Osteoblast (primary cell): ENCODE data around the gene TIMP3. TPM values are rescaled to one million over a fixed set of nuclear protein-coding genes. Genes with fewer than 3 reads are reported as not detected.
A peak's percentile ranks its signal among the peaks of the same experiment; 100 is the strongest.

ENCODE experiments used
- DNase-seq: peaks from one replicate; pipeline ENCODE4 v3.0.0; 2011; ENCODE audit warnings: low spot score, mixed read lengths; ENCODE audit not compliant: insufficient read length; ENCODE audit errors: missing footprints
- H2AFZ ChIP-seq: 2 replicates; pipeline ENCODE4 v1.6.0; 2011; ENCODE audit warnings: mild to moderate bottlenecking, low read length
- H3K27ac ChIP-seq: 2 replicates; pipeline ENCODE4 v1.5.1; 2011; ENCODE audit warnings: mild to moderate bottlenecking, low read depth, low read length, moderate library complexity
- H3K27me3 ChIP-seq: 2 replicates; pipeline ENCODE4 v1.6.0; 2012; ENCODE audit warnings: mild to moderate bottlenecking, control low read depth, inconsistent platforms, low read length, moderate library complexity; ENCODE audit not compliant: insufficient read depth
- H3K36me3 ChIP-seq: 2 replicates; pipeline ENCODE4 v1.5.1; 2011; ENCODE audit warnings: mild to moderate bottlenecking, low read length, control low read depth, moderate library complexity; ENCODE audit not compliant: insufficient read depth
- H3K4me1 ChIP-seq: 2 replicates; pipeline ENCODE4 v1.5.1; 2011; ENCODE audit warnings: mild to moderate bottlenecking, low read length, control low read depth, moderate library complexity; ENCODE audit not compliant: insufficient read depth
- H3K4me2 ChIP-seq: 2 replicates; pipeline ENCODE4 v1.6.0; 2011; ENCODE audit warnings: mild to moderate bottlenecking, low read length; ENCODE audit not compliant: insufficient read depth
- H3K4me3 ChIP-seq: fragments of 200-600 bp; sonication (generic); 3 replicates; pipeline ENCODE4 v1.5.1; 2012; ENCODE audit warnings: mild to moderate bottlenecking, low read length, inconsistent platforms; ENCODE audit not compliant: insufficient read depth
- H3K79me2 ChIP-seq: 2 replicates; pipeline ENCODE4 v1.6.0; 2012; ENCODE audit warnings: mild to moderate bottlenecking, low read length, control low read depth, inconsistent platforms; ENCODE audit not compliant: insufficient read depth
- H3K9me3 ChIP-seq: 2 replicates; pipeline ENCODE4 v1.5.1; 2011; ENCODE audit warnings: low read depth, low read length, control low read depth
- H4K20me1 ChIP-seq: 2 replicates; pipeline ENCODE4 v1.6.0; 2012; ENCODE audit warnings: mild to moderate bottlenecking, low read length, control low read depth; ENCODE audit not compliant: insufficient read depth
- CTCF ChIP-seq: IDR thresholded peaks from 2 replicates; pipeline ENCODE4 v1.5.1; 2011; ENCODE audit warnings: mild to moderate bottlenecking, low read depth, low read length, moderate library complexity; ENCODE audit errors: extremely low read depth
- total RNA-seq: library from RNA; depleted of rRNA; stranded (reverse); fragments of >200 nt; gene quantifications from 2 replicates; pipeline ENCODE4 v1.2.3, GENCODE V29; 2012

The TIMP3 gene
- total RNA-seq, 1 donor, result 1,293 TPM

DNA sequence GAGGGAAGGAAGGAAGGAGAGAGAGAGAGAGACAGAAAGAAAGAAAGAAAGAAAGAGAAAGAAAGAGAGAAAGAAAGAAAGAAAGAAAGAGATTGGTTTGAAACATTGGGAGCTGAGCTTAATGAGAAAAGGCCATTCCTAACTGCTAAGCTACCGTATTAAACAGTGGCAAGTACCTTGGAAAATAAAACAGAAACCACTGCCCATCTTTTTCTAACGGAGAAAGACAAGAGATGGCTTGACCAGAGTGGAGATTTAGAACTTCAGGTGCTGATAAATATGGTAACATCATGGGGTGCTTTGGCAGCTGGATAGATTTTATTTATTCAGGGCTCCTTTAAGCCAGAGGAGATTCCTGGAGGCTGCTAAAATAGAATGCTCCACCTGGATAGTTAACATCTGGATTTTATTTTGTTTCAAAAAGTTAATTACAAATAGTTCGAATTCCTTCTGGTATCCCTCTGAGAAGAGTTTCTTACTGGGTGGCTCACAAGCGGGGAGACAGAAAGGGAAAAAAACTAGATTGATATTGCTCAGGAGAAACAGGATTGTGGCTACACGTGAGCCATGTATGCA, 12.9 kb downstream of the TIMP3 start:
- Histone ChIP-seq H3K27ac (no peak overlapping the region), H3K4me1 (peaks cover 7% of the 10 kb centered on the region), H3K4me3 (no peak overlapping the region), H3K4me2 (no peak overlapping the region), H3K9me3 (no peaks in the 10 kb centered on the region), H2AFZ (no peak overlapping the region), H3K27me3 (no peaks in the 10 kb centered on the region), H4K20me1 (peaks cover 85% of the 10 kb centered on the region), H3K79me2 (peaks cover 96% of the 10 kb centered on the region), H3K36me3 (peaks cover 65% of the 10 kb centered on the region)
- no peak for TF ChIP-seq CTCF
- no peak for DNase-seq

GRCh38 chr22:32815059-32815458, 13.6 kb downstream of the TIMP3 start:
- Histone ChIP-seq H3K79me2 (peaks cover 96% of the 10 kb centered on the region), H3K9me3 (no peaks in the 10 kb centered on the region), H3K4me1 (peaks cover 2% of the 10 kb centered on the region), H3K27ac (no peak overlapping the region), H3K27me3 (no peaks in the 10 kb centered on the region), H3K36me3 (peaks cover 64% of the 10 kb centered on the region), H4K20me1 (peaks cover 85% of the 10 kb centered on the region), H3K4me2 (no peak overlapping the region), H2AFZ (no peak overlapping the region), H3K4me3 (no peak overlapping the region)
- TF ChIP-seq CTCF, result no peak
- DNase-seq, result no peak

GRCh38 chr22:32815943-32816342, 14.4 kb downstream of the TIMP3 start:
- peaks cover 69% of the 10 kb centered on the region for H3K36me3 ChIP-seq
- H2AFZ ChIP-seq, result no peak overlapping the region
- H3K9me3 ChIP-seq, result no peaks in the 10 kb centered on the region
- H3K27ac ChIP-seq, result no peak overlapping the region
- peaks cover 2% of the 10 kb centered on the region for H3K4me1 ChIP-seq
- peaks cover 96% of the 10 kb centered on the region for H3K79me2 ChIP-seq
- no peak overlapping the region for H3K4me2 ChIP-seq
- H4K20me1 ChIP-seq, result peaks cover 86% of the 10 kb centered on the region
- no peak for TF ChIP-seq CTCF
- DNase-seq, result no peak
- H3K4me3 ChIP-seq, result no peak overlapping the region
- H3K27me3 ChIP-seq, result no peaks in the 10 kb centered on the region

DNA sequence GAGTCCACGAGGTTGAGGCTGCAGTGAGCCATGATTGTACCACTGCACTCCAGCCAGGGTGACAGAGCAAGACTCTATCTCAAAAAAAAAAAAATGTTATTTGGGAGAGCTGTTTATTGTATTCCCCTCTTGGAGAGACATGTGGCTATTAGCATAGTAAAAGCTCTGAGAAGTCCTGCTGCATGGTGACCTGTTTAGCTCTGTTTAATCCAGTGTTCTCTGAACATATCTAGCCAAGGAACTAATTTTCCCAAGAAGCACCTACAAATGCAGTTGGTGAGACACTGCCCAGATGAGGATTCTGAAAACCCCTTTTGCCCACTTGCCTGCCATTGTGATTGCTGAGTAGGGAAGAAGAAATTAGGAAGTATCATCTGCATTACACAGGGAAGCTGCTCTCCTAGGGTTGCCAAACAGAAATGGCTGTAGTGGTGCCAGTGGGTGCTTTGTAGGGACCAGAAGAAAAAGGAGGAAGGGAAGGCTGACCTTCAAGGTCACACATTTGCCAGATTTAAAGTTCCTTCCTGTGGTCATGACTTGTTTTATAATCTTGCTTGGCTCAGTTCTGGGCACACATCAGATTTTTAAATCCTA, 15.7 kb downstream of the TIMP3 start:
- Histone ChIP-seq H4K20me1 (peaks cover 82% of the 10 kb centered on the region), H2AFZ (no peak overlapping the region), H3K27ac (no peak overlapping the region), H3K4me3 (no peak overlapping the region), H3K9me3 (no peaks in the 10 kb centered on the region), H3K4me2 (no peak overlapping the region), H3K27me3 (no peaks in the 10 kb centered on the region), H3K36me3 (peaks cover 67% of the 10 kb centered on the region), H3K79me2 (peaks cover 93% of the 10 kb centered on the region), H3K4me1 (peaks cover 2% of the 10 kb centered on the region)
- peak; percentile 38 for DNase-seq
- no peak for TF ChIP-seq CTCF
